HG03159 (cell line): ENCODE results near the gene CD2AP.
"Not testable (repeated sequence)": the region's sequence is repeated elsewhere in the genome, so short reads cannot be mapped to it uniquely, and the experiment has no call there.

Experiments used
- ATAC-seq: cut with Tn5 transposase; IDR thresholded peaks from one replicate; pipeline ENCODE4 v1.9.1; 2021; ENCODE audit warnings: mild to moderate bottlenecking, moderate library complexity; ENCODE audit not compliant: unreplicated experiment

The CD2AP gene, protein sequence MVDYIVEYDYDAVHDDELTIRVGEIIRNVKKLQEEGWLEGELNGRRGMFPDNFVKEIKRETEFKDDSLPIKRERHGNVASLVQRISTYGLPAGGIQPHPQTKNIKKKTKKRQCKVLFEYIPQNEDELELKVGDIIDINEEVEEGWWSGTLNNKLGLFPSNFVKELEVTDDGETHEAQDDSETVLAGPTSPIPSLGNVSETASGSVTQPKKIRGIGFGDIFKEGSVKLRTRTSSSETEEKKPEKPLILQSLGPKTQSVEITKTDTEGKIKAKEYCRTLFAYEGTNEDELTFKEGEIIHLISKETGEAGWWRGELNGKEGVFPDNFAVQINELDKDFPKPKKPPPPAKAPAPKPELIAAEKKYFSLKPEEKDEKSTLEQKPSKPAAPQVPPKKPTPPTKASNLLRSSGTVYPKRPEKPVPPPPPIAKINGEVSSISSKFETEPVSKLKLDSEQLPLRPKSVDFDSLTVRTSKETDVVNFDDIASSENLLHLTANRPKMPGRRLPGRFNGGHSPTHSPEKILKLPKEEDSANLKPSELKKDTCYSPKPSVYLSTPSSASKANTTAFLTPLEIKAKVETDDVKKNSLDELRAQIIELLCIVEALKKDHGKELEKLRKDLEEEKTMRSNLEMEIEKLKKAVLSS

DNA sequence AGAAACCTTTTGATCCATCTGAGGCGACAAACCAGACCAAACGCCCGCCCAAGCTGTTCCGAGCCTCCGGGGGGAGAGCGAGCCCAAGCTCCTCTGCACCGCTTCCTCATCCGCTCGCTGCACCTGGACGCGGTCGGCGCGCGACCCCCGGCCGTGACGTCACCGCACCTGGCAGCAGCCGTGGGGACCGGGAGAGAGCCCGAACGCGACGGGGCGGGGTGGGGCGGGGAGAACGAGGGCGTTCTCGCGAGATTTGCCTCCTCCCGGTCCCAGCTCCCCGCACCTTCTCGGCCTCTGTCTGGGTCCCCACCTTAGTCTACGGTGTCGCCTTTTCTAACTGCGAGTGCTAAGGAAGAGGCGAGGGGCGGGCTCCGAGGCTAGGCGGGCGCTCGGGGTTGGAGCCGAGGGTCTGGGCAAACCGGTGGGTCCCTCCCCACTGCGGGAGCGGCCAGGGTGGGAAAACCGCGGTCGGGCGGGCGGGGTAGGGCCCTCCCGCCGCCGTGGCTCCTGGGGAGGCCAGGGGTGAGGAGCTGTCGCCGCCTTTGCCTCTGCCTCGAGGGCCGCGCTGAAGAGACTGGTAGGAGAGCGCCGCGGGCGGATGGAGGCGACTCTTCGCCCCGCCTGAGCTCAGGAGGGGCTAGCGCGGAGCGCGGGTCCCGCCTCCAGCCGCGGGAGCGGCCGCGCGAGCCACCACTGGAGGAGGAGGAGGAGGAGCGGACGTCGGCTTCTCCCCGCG, at the start of gene CD2AP:
Gene CD2AP, plus strand, starts transcription at position 293 of the 736 bp plus-strand sequence. CDS start 456 bp downstream, outside the sequence.
- peak; percentile 86 for ATAC-seq

DNA sequence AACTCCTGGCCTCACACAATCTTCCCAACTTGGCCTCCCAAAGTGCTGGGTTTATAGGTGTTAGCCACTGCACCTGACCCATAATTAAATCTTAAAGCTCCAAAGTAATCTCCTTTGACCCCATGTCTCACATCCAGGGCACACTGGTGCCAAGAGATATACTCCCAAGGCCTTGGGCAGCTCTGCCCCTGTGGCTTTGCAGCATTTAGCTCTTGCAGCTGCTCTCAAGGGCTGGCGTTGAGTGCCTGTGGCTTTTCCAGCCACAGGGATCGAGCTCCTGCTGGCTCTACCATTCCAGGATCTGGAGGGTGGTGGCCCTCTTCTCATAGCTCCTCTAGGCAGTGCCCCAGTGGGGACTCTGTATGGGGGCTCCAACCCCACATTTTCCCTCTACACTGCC, 49.3 kb upstream of the CD2AP start:
- ATAC-seq = no peak

DNA sequence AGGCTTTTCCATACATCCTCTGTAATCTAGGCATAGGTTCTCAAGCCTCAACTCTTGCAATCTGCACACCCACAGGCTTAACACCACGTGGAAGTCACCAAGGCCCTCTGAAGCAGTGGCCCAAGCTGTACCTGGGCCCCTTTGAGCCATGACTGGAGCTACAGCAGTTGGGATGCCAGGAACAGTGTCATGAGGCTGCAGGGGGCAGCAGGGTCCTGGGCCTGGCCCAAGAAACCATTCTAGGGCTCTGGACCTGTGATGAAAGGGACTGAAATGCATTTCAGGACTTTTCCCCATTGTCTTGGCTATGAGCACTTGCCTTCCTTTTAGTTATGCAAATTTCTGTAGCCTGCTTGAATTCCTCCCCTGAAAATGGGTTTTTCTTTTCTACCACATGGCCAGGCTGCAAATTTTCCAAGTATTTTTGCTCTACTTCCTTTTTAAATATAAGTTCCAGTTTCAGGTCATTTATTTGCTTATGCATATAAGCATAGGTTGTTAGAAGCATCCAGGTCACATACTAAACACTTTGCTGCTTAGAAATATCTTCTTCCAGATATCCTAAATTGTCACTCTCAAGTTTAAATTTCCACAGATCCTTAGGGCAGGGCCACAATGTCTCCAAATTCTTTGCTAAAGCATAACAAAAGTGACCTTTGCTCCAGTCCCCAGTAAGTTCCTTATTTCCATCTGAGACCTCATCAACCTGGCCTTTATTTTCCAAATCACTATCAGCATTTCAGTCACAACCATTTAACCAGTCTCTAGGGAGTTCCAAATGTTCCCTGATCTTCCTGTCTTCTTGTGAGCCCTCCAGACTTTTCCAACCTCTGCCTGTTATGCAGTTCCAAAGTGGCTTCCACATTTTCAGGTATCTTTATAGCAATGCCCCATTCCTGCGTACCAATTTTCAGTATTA, 48.6 kb upstream of the CD2AP start:
- ATAC-seq = no peak

DNA sequence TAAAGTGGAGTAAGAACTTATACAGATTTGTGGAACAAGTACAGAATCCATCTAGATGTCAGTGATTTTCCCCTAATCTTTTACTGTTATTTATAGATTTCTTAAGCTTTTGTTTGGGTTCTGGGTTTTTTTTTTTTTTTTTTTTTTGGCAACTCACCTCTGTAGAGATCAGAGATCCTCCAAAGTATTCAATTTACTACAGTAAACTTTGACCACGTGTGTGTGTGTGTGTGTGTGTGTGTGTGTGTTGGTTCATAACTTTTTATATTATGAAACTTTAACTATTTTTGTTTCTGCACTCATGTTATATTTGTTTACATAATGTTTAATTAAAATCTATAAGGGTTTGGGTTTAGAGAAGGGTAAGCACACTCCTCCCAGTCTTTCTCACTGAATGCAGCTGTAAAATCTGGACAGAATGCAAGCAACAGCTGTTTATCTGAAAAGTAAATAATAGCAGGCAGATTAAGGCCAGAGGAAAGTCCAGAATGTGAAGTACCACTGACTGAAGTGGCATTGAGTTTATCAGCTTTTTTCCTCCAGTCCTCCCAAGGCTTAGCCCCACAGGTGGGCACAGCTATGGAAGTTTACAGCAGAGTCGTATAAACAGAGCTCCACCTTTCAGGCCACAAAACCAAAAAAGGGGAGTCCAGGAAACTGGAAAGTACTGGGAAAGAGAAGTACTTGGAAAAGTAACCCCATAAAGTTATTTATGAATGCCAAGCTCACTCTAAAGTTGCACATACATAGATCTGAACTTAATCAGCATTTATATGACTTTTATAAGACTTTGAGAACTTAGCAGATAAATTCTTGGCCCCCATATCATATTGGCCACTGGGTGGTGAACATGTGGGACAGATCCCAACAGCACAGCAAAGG, 43.0 kb upstream of the CD2AP start:
- ATAC-seq = no peak

DNA sequence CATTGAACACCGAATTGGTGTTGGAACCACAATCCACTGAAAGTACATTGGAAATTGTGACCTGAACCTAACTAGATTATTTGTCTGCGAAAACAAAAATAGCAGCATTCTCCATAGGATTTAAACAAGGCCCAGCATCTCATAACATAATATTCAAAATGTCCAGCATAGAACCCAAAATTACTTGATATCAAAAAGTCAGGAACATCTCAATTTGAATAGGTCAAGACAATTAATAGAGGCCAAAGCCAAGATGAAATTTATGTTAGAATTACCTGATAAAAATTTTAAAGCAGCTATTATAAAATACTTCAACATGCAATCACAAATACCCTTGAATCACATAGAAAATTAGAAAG, 42.4 kb upstream of the CD2AP start:
- ATAC-seq = no peak

DNA sequence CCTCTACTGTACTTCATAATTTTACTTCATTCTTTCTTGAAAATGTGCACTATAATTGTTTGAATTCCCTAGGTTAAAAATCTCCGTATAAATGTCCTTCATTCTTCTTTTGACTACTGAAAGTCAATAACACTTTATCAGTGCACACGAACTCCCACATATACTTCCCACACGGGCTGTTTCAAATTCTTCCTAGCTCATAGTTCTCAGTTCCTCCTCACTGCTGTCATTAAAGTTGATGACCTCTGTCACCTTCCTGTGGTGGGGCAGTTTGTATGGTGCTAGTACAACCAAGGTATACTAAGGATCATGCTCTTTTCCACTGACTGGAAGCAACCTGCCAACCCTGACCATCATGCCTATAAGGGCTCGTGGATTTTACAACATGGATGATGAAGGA, 40.0 kb upstream of the CD2AP start:
- ATAC-seq = peak; percentile 48

DNA sequence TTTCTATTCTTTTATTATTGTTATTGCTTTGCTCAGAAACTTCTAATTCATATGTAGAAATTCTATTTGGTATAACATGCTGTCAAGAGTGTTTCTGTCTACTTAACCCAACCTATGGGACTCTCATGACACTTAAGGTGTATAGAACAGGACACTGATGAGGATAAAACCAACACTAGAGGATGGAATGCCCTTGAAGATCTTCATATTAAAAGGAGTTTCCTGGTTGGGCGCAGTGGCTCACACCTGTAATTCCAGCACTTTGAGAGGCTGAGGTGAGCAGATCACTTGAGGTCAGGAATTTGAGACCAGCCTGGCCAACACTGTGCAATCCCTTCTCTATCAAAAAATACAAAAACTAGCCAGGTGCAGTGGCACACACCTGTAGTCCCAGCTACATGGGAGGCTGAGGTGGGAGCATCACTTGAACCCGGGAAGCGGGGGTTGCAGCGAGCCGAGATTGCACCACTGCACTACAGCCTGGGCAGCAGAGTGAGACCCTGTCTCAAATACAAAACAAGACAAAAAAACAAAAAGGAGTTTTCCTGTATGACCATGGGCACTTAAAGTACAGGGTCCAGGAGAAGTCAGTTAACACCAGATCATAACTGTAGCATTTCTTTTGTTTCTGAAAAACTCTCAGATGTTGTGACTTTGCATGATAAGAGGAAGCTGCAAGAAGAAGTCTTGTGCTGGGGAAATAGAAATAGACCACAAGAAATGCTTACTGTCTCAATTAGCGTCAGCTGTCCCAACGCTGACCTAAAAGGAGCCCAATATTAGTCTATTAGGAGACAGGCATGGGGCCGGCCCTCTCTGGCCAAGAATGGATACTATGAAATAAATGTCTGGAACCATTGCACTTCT, 38.9 kb upstream of the CD2AP start:
- peak; percentile 73 for ATAC-seq

DNA sequence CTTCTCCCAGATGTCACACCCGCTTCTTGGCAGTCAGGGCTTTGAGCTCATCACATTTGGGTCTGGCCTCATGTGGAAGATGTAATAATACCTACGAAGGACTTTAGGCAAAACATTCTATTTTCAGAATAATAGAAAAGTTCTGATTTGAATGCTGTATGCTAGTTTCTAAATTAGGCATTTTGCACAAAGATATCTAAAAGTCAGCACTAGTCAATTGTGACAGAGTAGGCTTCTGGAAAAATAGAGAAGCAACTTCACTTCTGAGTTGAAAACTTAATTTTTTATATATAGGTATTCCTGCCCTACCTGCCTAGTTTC, 38.3 kb upstream of the CD2AP start:
- ATAC-seq = peak; percentile 21

DNA sequence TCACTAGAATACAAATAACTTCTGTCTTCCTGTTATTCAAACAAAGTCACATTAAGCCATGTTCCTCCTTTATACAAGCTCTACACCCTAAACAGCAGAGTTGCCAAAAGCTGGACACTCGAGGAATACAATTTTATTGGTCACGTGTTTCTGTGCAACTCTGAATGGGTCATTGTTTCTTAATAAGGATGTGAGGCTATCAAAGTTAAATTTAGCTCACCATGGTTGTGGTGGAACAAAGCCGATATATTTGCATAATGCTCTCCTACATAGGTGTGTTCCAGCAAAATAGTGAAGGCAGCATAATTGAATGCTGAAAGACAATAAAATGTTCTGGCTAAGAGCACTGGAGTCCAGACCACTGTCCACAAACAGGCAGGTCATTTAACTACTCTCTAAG, 36.9 kb upstream of the CD2AP start:
- ATAC-seq = peak; percentile 75

DNA sequence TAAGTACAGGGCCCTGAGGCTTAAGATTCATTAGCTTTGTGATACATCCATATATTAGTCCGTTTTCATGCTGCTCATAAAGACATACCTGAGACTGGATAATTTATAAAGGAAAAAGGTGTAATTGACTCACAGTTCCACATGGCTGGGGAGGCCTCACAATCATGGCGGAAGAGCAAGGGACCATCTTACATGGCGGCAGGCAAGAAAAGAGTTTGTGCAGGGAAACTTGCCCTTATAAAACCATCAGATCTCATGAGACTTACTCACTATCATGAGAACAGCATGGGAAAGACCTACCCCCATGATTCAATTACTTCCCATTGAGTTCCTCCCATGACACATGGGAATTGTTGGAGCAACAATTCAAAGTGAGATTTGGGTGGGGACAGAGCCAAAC, 32.6 kb upstream of the CD2AP start:
- ATAC-seq = not testable (repeated sequence)

DNA sequence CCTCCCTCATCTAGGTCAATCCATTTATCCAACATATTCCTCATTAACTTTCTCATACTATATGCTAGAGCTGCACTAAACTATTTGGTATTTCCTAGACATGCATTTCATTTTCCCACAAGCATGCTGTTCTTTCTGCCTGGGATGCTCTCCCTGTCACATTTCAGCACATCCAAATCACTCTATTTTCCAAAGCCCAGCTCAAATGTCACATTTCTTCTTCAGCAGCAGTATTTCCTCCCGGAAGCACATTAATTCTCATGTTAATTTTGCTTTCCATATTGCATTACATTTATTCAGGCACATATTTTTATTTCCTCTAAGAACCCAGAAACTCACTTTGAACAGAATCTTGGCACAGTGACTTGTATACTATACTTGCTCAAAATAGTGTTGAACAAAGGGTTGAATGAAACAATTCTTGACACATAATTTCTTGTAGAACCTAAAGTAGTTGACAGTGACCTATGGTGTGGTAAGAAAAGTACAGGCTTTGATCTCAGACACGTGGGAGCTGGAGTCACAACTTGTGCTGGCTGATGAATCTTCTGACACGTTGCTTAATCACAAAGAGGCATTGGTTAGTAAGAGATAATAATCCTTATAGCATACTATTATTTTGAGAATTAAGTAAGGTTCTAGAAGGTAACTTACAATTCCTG, 30.8 kb upstream of the CD2AP start:
- no peak for ATAC-seq

DNA sequence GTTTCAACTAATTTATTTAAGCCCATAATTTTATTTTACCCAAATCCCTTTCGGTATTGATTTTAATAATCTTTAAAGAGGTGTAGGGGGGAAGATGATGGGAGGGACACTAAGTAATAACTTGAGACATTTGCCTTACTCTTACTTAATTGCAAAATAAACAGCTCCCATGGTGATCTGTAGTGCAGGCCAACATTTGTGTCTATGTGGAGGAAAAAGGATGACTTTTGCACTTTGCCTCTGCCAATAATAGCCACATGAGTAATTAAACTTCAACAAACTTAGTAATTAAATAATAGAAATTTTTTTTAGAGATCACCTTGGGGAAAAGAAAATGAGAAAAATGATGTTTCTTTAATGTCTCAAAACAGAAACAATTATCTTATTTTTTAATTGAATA, 29.9 kb upstream of the CD2AP start:
- no peak for ATAC-seq

DNA sequence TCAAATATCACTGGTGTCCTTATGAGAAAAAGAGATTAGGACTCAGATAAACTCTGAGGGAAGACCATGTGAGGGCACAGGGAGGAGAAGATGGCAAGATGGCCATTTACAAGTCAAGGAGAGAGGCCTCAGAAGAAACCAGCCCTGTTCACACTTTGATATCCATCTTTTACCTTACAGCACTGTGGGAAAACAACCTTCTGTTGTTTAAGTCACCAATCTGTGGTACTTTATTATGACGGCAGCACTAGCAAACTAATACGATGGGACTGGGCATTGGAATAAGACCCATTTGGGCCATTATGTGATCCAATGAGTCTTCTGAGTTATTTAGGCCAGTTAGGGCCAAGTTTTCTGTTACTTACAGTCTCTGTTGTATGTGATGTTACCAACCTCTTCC, 26.4 kb upstream of the CD2AP start:
- ATAC-seq = no peak

DNA sequence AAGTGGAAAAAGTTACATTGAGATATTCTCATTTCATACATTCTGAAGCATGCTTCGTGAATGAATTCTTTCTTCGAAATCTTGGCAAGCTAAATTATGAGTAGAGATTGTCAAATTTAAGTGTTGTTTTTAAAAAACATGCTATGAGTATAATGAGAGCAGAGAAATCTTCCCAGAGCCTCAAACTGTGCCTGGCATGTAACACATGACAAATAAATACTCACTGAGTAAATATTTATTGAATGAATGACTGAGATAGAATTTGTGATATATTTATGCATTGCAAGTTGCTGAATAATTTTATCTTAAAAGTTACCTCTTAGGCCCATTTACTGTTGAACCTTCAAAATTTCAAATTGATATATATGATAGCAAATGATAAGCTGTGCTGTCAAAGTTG, 24.7 kb upstream of the CD2AP start:
- ATAC-seq = no peak

DNA sequence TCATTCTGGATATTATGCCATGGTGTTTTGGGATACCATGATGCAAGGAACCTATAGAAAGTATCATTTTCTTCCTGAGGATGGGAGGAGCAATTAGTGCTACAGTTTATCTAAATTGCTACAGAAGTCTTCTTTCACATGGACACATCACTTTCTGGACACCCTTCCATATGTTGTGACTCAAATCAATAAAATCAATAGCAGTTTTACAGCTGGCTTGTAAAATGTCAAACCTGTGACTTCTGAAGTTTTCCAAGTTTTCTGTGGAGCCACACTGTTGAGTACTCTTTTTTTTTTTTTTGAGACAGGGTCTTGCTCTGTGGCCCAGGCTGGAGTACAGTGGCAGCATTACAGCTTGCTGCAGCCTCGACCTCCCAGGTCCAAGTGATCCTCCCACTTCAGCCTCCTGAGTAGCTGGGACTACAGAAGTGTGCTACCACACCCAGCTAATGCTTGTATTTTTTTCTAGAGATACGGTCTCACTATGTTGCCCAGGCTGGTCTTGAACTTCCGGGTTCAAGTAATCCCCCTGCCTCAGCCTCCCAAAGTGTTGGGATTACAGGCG, 24.1 kb upstream of the CD2AP start:
- no peak for ATAC-seq

DNA sequence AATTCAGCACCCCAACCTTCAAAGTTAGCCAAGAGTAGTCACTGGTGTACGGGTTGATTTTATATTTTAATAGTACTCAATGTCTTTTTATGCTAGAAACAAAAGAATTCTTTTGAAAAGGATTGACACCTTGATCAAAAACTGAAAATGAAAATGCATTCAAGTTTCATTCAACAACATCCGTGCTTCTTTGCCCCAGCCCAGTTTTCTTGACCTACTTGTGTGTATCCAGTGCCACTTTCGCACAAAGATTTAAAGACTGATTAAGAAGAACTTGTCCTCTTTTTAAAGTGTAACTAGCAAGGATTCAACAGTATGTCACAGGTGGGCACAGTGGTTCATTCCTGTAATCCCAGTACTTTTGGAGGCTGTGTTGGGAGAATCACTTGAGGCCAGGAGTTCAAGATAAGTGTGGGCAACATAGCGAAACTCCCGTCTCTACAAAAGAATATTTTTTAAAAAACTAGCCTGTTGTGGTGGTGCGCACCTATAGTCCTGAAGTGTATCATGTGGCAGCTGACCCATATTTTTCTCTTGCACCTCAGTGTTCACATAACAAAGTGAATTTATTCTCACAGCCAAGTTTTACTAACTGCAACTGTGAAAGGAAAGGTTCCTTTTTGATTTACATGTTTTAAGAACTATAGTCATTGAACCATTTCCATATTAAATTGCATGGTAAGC, 22.7 kb upstream of the CD2AP start:
- no peak for ATAC-seq

DNA sequence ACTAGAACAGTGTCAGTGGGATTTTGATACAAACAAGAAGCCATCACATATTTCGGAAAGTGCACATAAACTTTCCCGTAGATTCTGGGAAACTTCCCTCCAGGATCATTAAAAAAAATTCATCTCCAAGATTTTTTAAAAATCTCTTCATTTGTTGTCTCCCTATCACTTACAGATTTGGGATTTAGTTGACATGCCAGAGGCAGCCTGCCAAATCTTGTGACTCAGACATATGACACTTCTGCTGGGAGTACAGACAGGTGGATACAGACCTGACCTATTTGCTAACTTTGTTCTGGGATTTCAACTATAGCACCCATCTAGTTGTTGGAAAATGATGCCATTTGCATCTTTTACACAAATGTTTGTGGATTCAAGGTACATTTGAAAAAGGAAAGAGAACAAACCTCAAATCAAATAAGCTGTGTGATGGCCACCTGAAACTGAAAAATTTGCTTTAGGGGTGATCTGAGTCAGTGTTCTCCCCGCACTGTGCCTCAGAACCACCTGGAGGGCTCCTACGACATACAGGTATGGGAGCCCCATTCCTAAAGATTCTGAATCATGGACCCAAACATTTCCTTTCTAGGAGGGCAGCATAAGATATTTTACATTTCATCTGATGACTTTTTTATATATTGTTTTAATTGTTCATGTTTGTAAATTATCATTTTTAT, 21.9 kb upstream of the CD2AP start:
- ATAC-seq = peak; percentile 87
